SW480 (cell line): ENCODE data around the gene PKIB.
"Not testable (repeated sequence)": the region's sequence is repeated elsewhere in the genome, so short reads cannot be mapped to it uniquely, and the experiment has no call there.

Experiments
- DNase-seq: peaks from one replicate; pipeline ENCODE4 v3.0.0-alpha.2; 2016; ENCODE audit warnings: low spot score

The PKIB gene

GRCh38 chr6:122609881-122610689 is at the start of gene PKIB:
PKIB (plus strand) TSS chr6:122610405; CDS start chr6:122717795, 107,390 bp downstream.
- DNase-seq: peak; percentile 68

GRCh38 chr6:122563364-122564052 is 46.7 kb upstream of the PKIB start:
- no peak for DNase-seq

- no peak for DNase-seq
Observed at GRCh38 chr6:122564230-122564629, 46.0 kb upstream of the PKIB start.

- no peak for DNase-seq
Observed at GRCh38 chr6:122565708-122566107, 44.5 kb upstream of the PKIB start.

- no peak for DNase-seq
Observed at GRCh38 chr6:122567034-122567433, 43.2 kb upstream of the PKIB start.

- DNase-seq: no peak
Observed at GRCh38 chr6:122568350-122568749, 41.9 kb upstream of the PKIB start.

GRCh38 chr6:122568797-122569221 is 41.4 kb upstream of the PKIB start:
- no peak for DNase-seq

- DNase-seq: no peak
Observed at GRCh38 chr6:122569230-122569771, 40.9 kb upstream of the PKIB start.

GRCh38 chr6:122571888-122572287 is 38.3 kb upstream of the PKIB start:
- DNase-seq: no peak

GRCh38 chr6:122576888-122577287 is 33.3 kb upstream of the PKIB start:
- DNase-seq: no peak

- no peak for DNase-seq
Observed at GRCh38 chr6:122578961-122579360, 31.2 kb upstream of the PKIB start.

- peak; percentile 29 for DNase-seq
Observed at GRCh38 chr6:122580737-122581136, 29.5 kb upstream of the PKIB start.

- DNase-seq: no peak
Observed at GRCh38 chr6:122589115-122589514, 21.1 kb upstream of the PKIB start.

GRCh38 chr6:122598295-122598694 is 11.9 kb upstream of the PKIB start:
- DNase-seq: not testable (repeated sequence)

GRCh38 chr6:122604676-122605075 is 5.5 kb upstream of the PKIB start:
- DNase-seq: no peak

- peak; percentile 44 for DNase-seq
Observed at GRCh38 chr6:122610690-122611455, 668 bp downstream of the PKIB start.

GRCh38 chr6:122612838-122613237 is 2.6 kb downstream of the PKIB start:
- no peak for DNase-seq

GRCh38 chr6:122614303-122614702 is 4.1 kb downstream of the PKIB start:
- no peak for DNase-seq

- no peak for DNase-seq
Observed at GRCh38 chr6:122615409-122615808, 5.2 kb downstream of the PKIB start.

- DNase-seq: no peak
Observed at GRCh38 chr6:122616877-122617276, 6.7 kb downstream of the PKIB start.

GRCh38 chr6:122619309-122619708 is 9.1 kb downstream of the PKIB start:
- DNase-seq: no peak

GRCh38 chr6:122620428-122620827 is 10.2 kb downstream of the PKIB start:
- no peak for DNase-seq
